Activated T-cell treated with anti-CD3 and anti-CD28 coated beads, Interleukin-2, amount 50 U/mL, for 72 hours (primary cell): Measurements from ENCODE around the gene SENP7. TPM values are rescaled to one million over a fixed set of nuclear protein-coding genes. Genes with fewer than 3 reads are reported as not detected.
A peak's percentile ranks its signal among the peaks of the same experiment; 100 is the strongest.
"Not testable (repeated sequence)": the region's sequence is repeated elsewhere in the genome, so short reads cannot be mapped to it uniquely, and the experiment has no call there.

Experiments
- ATAC-seq, 2 donors: fragments of 150-1000 bp; cut with Tn5 transposase; replicated peaks in 1 of 2; 2 replicates each; pipeline ENCODE4 v1.10.0; 2021; ENCODE audit warnings: moderate library complexity in 2 of 2, mild to moderate bottlenecking in 1 of 2
- DNase-seq, 2 donors: peaks; one replicate each; pipeline ENCODE4 v3.0.0; 2021 to 2022; ENCODE audit warnings: mixed read lengths in 1 of 2
- H3K27ac Mint-ChIP-seq: one replicate; pipeline ENCODE4 v1.8.0; 2022; ENCODE audit warnings: mild to moderate bottlenecking, moderate library complexity, mixed read lengths
- H3K27me3 Mint-ChIP-seq: one replicate; pipeline ENCODE4 v1.8.0; 2022; ENCODE audit warnings: low read depth, mixed read lengths
- H3K36me3 Mint-ChIP-seq, 2 donors: one replicate each; pipeline ENCODE4 v1.8.0; 2022; ENCODE audit warnings: mixed read lengths in 2 of 2, mild to moderate bottlenecking in 1 of 2; ENCODE audit not compliant: insufficient read depth in 2 of 2
- H3K4me1 Mint-ChIP-seq: one replicate; pipeline ENCODE4 v1.8.0; 2022; ENCODE audit warnings: low read depth, mixed read lengths
- H3K4me3 Mint-ChIP-seq, 2 donors: one replicate each; pipeline ENCODE4 v1.8.0; 2022; ENCODE audit warnings: mild to moderate bottlenecking in 2 of 2, mixed read lengths in 2 of 2, moderate library complexity in 2 of 2
- H3K9me3 Mint-ChIP-seq, 2 donors: one replicate each; pipeline ENCODE4 v1.8.0; 2022; ENCODE audit warnings: mixed read lengths in 2 of 2
- total RNA-seq, 2 donors: library from RNA; stranded (reverse); gene quantifications; one replicate each; pipeline ENCODE4 v1.2.3, GENCODE V29; 2022

The SENP7 gene
- total RNA-seq, 2 donors from 2014 or later: 26.9 to 27.1 TPM

DNA sequence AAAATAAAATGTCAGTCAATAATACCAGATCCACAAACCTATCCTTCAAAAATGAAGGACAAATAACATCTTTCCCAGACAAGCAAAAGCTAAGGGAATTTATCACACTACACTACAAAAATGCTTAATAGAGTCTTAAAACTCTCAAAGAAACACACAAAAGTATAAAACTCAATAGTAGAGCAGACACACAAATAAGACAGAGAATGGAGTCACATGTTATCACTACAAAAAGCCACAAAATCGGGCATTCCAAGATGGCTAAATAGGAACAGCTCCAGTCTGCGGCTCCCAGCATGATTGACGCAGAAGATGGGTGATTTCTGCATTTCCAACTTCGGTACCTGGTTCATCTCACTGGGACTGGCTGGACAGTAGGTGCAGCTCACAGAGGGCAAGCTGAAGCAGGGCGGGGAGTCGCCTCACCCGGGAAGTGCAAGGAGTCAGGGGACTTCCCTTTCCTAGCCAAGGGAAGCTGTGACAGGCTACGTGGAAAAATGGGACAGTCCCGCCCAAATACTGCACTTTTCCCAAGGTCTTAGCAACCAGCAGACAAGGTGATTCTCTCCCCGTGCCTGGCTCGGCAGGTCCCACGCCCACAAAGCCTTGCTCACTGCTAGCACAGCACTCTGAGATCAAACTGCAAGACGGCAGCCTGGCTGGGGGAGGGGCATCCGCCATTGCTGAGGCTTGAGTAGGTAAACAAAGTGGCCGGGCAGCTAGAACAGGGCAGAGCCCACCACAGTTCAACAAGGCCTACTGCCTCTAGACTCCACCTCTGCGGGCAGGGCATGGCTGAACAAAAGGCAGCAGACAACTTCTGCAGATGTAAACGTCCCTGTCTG, 46.3 kb downstream of the SENP7 start:
- Mint-ChIP-seq H3K27me3 (no peaks in the 10 kb centered on the region), H3K36me3 (peaks cover 12 to 13% of the 10 kb centered on the region in 2 donors), H3K27ac (peak overlapping the region; percentile 92), H3K9me3 (peaks cover 1 to 7% of the 10 kb centered on the region in 2 donors), H3K4me1 (peaks cover 41% of the 10 kb centered on the region), H3K4me3 (peak overlapping the region; percentile 56 to 84)
- peak; percentile 62 to 65 for DNase-seq
- peak; percentile 51 to 70 for ATAC-seq

GRCh38 chr3:101464235-101464634, 48.8 kb downstream of the SENP7 start:
- Mint-ChIP-seq H3K4me3 (no peak overlapping the region), H3K27ac (no peak overlapping the region), H3K9me3 (peaks cover 0 to 3% of the 10 kb centered on the region in 2 donors), H3K27me3 (no peaks in the 10 kb centered on the region), H3K36me3 (peaks cover 7 to 17% of the 10 kb centered on the region in 2 donors), H3K4me1 (peaks cover 59% of the 10 kb centered on the region)
- ATAC-seq (no peak), DNase-seq (no peak)

GRCh38 chr3:101461451-101461850, 51.6 kb downstream of the SENP7 start:
- H3K27me3 Mint-ChIP-seq: no peaks in the 10 kb centered on the region
- H3K27ac Mint-ChIP-seq: peak overlapping the region; percentile 72
- ATAC-seq (no peak), DNase-seq (no peak)
- peaks cover 41% of the 10 kb centered on the region for H3K4me1 Mint-ChIP-seq
- no peaks in the 10 kb centered on the region for H3K9me3 Mint-ChIP-seq
- no peak overlapping the region for H3K4me3 Mint-ChIP-seq
- peaks cover 2 to 7% of the 10 kb centered on the region in 2 donors for H3K36me3 Mint-ChIP-seq

- no peak overlapping the region for H3K4me3 Mint-ChIP-seq
- no peaks in the 10 kb centered on the region for H3K27me3 Mint-ChIP-seq
- DNase-seq (no peak), ATAC-seq (no peak)
- H3K4me1 Mint-ChIP-seq: peaks cover 30% of the 10 kb centered on the region
- peaks cover 0 to 2% of the 10 kb centered on the region in 2 donors for H3K9me3 Mint-ChIP-seq
- peaks cover 4 to 9% of the 10 kb centered on the region in 2 donors for H3K36me3 Mint-ChIP-seq
- no peak overlapping the region for H3K27ac Mint-ChIP-seq
Measured at GRCh38 chr3:101458387-101458786, 54.6 kb downstream of the SENP7 start.

GRCh38 chr3:101454629-101455028, 58.4 kb downstream of the SENP7 start:
- peaks cover 5 to 9% of the 10 kb centered on the region in 2 donors for H3K36me3 Mint-ChIP-seq
- no peak overlapping the region for H3K4me3 Mint-ChIP-seq
- no peak for ATAC-seq
- peaks cover 1 to 5% of the 10 kb centered on the region in 2 donors for H3K9me3 Mint-ChIP-seq
- H3K27ac Mint-ChIP-seq: no peak overlapping the region
- no peak for DNase-seq
- no peaks in the 10 kb centered on the region for H3K27me3 Mint-ChIP-seq
- peaks cover 9% of the 10 kb centered on the region for H3K4me1 Mint-ChIP-seq

- Mint-ChIP-seq H3K27ac (peak overlapping the region; percentile 18), H3K9me3 (peaks cover 1 to 5% of the 10 kb centered on the region in 2 donors), H3K36me3 (peaks cover 3 to 8% of the 10 kb centered on the region in 2 donors), H3K27me3 (no peaks in the 10 kb centered on the region), H3K4me3 (no peak overlapping the region), H3K4me1 (peaks cover 6% of the 10 kb centered on the region)
- ATAC-seq (no peak), DNase-seq (no peak)
Measured at GRCh38 chr3:101453961-101454360, 59.1 kb downstream of the SENP7 start.

DNA sequence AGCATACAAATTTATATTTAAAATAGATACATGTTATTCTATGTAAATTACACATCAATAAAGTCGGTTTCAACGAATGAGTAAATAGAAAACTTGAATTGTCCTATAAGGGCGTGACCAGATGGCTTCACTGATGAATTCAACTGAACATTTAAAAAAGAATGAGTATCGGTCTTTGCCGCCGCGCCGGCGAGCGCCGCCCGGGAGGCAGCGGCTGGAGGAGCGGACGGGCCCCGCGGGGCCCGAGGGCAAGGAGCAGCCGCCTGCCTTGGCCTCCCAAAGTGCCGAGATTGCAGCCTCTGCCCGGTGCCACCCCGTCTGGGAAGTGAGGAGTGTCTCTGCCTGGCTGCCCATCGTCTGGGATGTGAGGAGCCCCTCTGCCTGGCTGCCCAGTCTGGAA, 74.4 kb downstream of the SENP7 start:
- ATAC-seq, H3K4me1 Mint-ChIP-seq: not testable (repeated sequence)

GRCh38 chr3:101433652-101434051, 79.4 kb downstream of the SENP7 start:
- ATAC-seq: no peak

More for the DNA sequence above, 74.4 kb downstream of the SENP7 start:
- H3K27ac Mint-ChIP-seq, DNase-seq, H3K4me3 Mint-ChIP-seq, H3K27me3 Mint-ChIP-seq: not testable (repeated sequence)
- Mint-ChIP-seq H3K36me3 (peaks cover 13 to 27% of the 10 kb centered on the region in 2 donors), H3K9me3 (peaks cover 1 to 19% of the 10 kb centered on the region in 2 donors)

DNA sequence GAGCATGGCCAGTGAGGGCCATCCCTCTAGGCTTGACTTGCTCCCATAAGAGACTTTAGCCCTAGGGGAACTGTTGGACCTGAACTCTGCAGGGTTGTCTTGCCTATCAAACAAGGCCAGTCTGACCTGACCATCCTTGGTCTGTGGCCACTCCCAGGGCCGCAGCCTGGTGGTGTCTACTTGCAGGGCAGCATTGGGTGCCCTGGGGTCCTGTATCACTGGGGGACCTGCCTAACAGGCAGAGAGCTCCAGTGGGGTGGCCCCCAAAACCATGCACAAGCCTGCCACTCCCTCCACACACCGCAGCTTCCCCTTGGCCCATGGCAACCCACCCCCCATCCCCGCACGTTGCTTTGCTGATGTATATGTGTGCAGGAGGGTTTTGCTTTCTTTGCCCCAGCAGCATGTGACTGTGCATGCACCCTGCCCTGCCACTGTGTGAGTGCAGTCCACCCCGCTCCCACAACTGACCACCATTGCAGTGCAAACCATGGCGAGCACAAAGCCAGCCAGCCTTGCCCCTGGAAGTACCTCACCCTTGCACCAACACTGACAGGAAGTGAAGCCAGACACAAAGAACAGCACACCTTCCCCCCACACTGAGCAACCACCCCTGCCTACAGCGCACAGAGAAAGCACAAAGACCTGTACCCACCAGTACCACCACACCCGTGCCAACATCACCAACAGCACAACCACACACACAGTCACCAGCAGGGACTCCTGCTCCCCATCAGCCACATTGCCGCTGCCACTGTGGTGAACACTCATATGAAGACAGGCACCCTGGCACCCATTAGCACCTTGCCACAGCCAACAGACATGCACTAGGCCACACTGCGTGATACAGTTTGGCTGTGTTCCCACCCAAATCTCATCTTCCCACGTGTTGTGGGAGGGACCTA, 88.8 kb downstream of the SENP7 start:
- Mint-ChIP-seq H3K4me3 (peak overlapping the region in 1 of 2 donors; percentile 20), H3K9me3 (peaks cover 10 to 21% of the 10 kb centered on the region in 2 donors), H3K27me3 (no peaks in the 10 kb centered on the region), H3K27ac (no peak overlapping the region), H3K36me3 (peaks cover 15% of the 10 kb centered on the region in 2 donors), H3K4me1 (peaks cover 43% of the 10 kb centered on the region)
- DNase-seq (peak; percentile 16 to 45), ATAC-seq (peak; percentile 79 to 91)

More at GRCh38 chr3:101433652-101434051, 79.4 kb downstream of the SENP7 start:
- Mint-ChIP-seq H3K9me3 (peaks cover 7 to 13% of the 10 kb centered on the region in 2 donors), H3K27me3 (no peaks in the 10 kb centered on the region), H3K4me3 (no peak overlapping the region), H3K27ac (peak overlapping the region; percentile 39), H3K36me3 (peaks cover 11 to 32% of the 10 kb centered on the region in 2 donors), H3K4me1 (no peaks in the 10 kb centered on the region)
- no peak for DNase-seq

- Mint-ChIP-seq H3K27me3 (no peaks in the 10 kb centered on the region), H3K27ac (no peak overlapping the region)
Measured at GRCh38 chr3:101418851-101419250, 94.2 kb downstream of the SENP7 start.

GRCh38 chr3:101414121-101414520, 98.9 kb downstream of the SENP7 start:
- ATAC-seq (no peak), DNase-seq (no peak)
- Mint-ChIP-seq H3K27me3 (no peaks in the 10 kb centered on the region), H3K9me3 (peaks cover 4 to 7% of the 10 kb centered on the region in 2 donors), H3K4me3 (no peak overlapping the region), H3K36me3 (peaks cover 9 to 10% of the 10 kb centered on the region in 2 donors), H3K4me1 (peaks cover 32% of the 10 kb centered on the region), H3K27ac (peak overlapping the region; percentile 57)

More at GRCh38 chr3:101418851-101419250, 94.2 kb downstream of the SENP7 start:
- H3K9me3 Mint-ChIP-seq: peaks cover 0 to 2% of the 10 kb centered on the region in 2 donors
- no peak for DNase-seq
- no peak overlapping the region for H3K4me3 Mint-ChIP-seq
- H3K4me1 Mint-ChIP-seq: peaks cover 39% of the 10 kb centered on the region
- no peak for ATAC-seq
- peaks cover 2 to 4% of the 10 kb centered on the region in 2 donors for H3K36me3 Mint-ChIP-seq

- H3K4me3 Mint-ChIP-seq: no peak overlapping the region
- H3K4me1 Mint-ChIP-seq: peaks cover 30% of the 10 kb centered on the region
- H3K27me3 Mint-ChIP-seq: no peaks in the 10 kb centered on the region
- H3K27ac Mint-ChIP-seq: peak overlapping the region; percentile 57
- peaks cover 10 to 15% of the 10 kb centered on the region in 2 donors for H3K36me3 Mint-ChIP-seq
- DNase-seq (no peak), ATAC-seq (no peak)
- peaks cover 4 to 7% of the 10 kb centered on the region in 2 donors for H3K9me3 Mint-ChIP-seq
Measured at GRCh38 chr3:101413656-101414055, 99.4 kb downstream of the SENP7 start.
